H1 (cell line): Measurements from ENCODE around the gene SPOCK1.

Experiments used
- BRCA1 ChIP-seq: IDR thresholded peaks from 2 replicates; pipeline ENCODE4 v1.6.1; 2012; ENCODE audit warnings: low read depth, low read length, improper control_type of control experiment
- EZH2 ChIP-seq: fragments of 200-600 bp; sonication (generic); IDR thresholded peaks from 2 replicates; pipeline ENCODE4 v1.7.1; 2012; ENCODE audit warnings: low read depth, mild to moderate bottlenecking, moderate library complexity, low read length, inconsistent platforms; ENCODE audit not compliant: severe bottlenecking
- POLR2AphosphoS5 ChIP-seq: IDR thresholded peaks from 2 replicates; pipeline ENCODE4 v1.6.1; 2011; ENCODE audit warnings: low read depth, low read length
- RXRA ChIP-seq: IDR thresholded peaks from 2 replicates; pipeline ENCODE4 v1.6.1; 2011; ENCODE audit warnings: low read depth, mild to moderate bottlenecking, low read length, moderate library complexity; ENCODE audit not compliant: insufficient read depth
- SIRT6 ChIP-seq: IDR thresholded peaks from one replicate; pipeline ENCODE4 v1.7.1; 2012; ENCODE audit warnings: low read length, inconsistent platforms
- SP1 ChIP-seq: IDR thresholded peaks from 2 replicates; pipeline ENCODE4 v1.6.1; 2011; ENCODE audit warnings: low read depth, low read length
- TAF1 ChIP-seq: IDR thresholded peaks from 2 replicates; pipeline ENCODE4 v1.6.1; 2011; ENCODE audit warnings: mild to moderate bottlenecking, low read depth, low read length
- USF2 ChIP-seq: IDR thresholded peaks from 2 replicates; pipeline ENCODE4 v1.6.1; 2011; ENCODE audit warnings: low read length, improper control_type of control experiment
- TF ChIP-seq, protein P1 (sequence below), 3 experiments: IDR thresholded peaks; 1 replicate in 2 of 3; 2 replicates in 1 of 3; pipeline versions ENCODE4 v1.5.1 to v1.6.1; 2011; ENCODE audit warnings: low read length in 3 of 3, mild to moderate bottlenecking in 3 of 3, inconsistent platforms in 2 of 3, low read depth in 1 of 3, moderate library complexity in 1 of 3; ENCODE audit not compliant: insufficient read depth in 1 of 3; ENCODE audit errors: control extremely low read depth in 1 of 3

DNA sequence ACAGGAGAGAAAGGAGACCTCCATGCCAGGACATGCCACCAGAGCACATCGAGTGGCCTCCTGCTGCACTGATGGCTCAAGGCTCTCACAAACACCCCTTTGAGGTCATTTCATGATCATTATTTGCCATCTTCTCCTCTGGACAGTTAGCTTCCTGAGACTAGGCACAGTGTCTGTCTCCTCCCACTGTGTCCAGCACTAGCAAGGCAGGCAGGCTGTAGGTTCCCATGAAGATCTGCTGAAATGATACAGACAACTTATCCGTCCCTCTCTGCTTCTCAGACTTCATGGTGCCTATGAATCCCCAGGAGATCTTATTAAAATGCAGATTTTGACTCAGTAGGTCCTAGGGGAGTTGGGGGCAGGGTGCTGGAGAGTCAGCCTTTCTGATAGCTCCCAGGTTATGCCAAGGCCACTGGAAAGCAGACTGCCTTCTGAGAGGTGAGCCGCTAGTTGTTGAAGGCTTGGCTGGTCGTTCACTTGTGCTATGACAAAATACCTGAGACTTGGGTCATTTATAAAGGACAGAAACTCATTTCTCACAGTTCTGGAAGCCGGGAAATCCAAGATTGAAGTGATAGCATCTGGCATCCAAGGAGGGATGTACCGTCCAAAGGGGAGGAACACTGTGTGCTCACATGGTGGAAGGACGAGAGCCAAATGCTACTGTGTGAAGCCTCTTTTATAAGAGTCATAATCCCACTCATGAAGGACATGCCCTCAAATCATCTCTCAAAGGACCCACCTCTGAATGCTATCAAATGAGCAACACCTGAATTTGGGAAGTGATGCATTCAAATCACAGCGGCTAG, 183.4 kb downstream of the SPOCK1 start:
- TF ChIP-seq RXRA (no peak), TAF1 (no peak), SP1 (no peak), POLR2AphosphoS5 (no peak), BRCA1 (no peak), USF2 (no peak), SIRT6 (no peak), EZH2 (no peak)
- TF ChIP-seq, protein P1, sequence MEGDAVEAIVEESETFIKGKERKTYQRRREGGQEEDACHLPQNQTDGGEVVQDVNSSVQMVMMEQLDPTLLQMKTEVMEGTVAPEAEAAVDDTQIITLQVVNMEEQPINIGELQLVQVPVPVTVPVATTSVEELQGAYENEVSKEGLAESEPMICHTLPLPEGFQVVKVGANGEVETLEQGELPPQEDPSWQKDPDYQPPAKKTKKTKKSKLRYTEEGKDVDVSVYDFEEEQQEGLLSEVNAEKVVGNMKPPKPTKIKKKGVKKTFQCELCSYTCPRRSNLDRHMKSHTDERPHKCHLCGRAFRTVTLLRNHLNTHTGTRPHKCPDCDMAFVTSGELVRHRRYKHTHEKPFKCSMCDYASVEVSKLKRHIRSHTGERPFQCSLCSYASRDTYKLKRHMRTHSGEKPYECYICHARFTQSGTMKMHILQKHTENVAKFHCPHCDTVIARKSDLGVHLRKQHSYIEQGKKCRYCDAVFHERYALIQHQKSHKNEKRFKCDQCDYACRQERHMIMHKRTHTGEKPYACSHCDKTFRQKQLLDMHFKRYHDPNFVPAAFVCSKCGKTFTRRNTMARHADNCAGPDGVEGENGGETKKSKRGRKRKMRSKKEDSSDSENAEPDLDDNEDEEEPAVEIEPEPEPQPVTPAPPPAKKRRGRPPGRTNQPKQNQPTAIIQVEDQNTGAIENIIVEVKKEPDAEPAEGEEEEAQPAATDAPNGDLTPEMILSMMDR (IDR thresholded peaks at IDR 0.05; ENCODE audit: control extremely low read depth in 1 of 3, insufficient read depth in 1 of 3, low read depth in 1 of 3, low read length in 3 of 3): no peak
